ENCODE results near the gene CACNA2D1.
"Not testable (repeated sequence)": the region's sequence is repeated elsewhere in the genome, so short reads cannot be mapped to it uniquely, and the experiment has no call there.

The CACNA2D1 gene

DNA sequence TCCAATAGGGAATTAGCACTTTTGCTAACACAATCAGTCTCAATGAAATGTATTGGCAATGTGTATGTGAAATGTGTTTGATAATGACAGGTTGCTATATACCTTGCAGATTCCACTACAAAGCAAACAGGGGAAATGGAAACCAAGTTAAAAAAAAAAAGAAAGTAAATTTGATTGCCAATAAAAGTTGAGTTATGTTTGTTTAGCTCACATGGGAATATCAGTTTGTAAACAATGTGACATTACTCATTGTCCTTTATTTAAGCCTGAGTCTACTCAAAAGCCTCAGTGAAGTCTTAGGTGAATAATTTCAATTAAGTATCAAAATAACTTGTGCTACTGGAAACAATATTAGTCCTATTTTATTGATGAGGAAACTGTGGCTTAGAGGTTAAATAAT, 285.2 kb downstream of the CACNA2D1 start:
- DNase-seq = no peak

DNA sequence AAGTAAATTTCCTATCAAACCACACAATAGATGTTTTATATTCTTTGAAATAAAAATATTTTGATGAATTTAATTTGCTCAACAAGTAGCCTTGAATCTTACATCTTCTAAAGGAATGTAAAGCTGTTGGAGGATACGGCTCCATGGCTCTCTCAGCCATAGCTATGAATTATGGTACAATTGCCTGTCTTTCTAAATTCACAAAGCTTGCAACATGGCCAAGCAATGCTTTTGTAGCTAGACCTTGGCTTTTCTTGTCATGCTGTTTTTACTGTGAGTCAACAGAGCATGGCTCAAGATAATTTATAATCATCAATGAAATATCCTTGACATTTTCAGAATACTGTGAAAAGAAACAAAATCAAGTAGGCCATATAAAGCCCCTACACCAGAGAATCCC, 286.7 kb downstream of the CACNA2D1 start:
- DNase-seq = no peak

DNA sequence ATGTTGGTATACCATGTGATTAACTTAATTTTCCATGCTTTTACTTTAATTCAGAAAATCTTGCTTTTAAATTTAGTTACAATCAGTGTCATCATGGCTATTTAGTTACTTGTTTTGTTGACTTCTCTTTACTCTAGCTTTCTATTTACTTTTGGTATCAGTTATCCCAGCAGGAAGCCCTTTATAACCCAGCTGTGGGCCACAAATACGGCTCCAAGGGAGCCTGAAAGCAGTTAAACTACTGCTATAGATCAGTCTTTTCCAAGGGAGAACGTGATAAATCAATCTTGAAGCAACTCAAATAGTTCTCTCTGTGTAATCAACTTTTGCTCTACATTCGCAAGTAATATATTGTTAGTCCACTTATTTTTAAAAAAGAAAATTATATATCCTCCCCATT, 287.4 kb downstream of the CACNA2D1 start:
- no peak for DNase-seq

DNA sequence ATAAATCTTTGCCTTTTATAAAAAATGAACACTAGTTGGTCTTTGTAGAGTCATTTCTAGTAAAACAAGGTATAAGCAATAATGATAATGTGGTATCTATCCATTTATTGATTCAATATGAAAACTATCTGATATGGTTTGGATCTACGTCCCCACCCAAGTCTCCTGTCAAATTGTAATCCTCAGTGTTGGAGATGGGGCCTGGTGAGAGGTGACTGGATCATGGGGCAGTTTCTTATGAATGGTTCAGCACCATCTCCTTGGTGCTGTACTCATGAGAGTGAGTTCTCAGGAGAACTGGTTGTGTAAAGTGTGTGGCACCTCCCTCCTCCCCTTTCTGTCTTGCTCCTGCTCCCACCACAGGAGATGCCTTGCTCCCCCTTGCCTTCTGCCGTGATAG, 288.8 kb downstream of the CACNA2D1 start:
- DNase-seq = no peak

DNA sequence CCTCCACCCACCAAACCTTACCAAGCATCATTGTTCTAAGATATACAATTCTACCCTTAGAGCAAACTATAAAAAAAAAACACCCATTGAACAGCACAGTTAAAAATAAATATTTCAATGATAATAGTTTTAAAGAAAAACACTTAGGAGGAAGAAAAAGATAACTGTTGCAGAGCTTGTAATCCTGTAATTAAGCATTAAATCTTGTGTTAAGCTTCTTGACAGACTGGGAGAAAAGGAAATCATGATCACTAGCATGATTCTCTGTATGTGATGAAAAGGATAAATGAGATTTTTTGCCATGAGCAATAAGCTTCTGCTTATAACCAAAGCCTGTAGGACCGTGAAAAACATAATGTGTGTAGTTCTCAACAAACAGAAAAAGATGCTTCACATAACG, 289.8 kb downstream of the CACNA2D1 start:
- DNase-seq = no peak

DNA sequence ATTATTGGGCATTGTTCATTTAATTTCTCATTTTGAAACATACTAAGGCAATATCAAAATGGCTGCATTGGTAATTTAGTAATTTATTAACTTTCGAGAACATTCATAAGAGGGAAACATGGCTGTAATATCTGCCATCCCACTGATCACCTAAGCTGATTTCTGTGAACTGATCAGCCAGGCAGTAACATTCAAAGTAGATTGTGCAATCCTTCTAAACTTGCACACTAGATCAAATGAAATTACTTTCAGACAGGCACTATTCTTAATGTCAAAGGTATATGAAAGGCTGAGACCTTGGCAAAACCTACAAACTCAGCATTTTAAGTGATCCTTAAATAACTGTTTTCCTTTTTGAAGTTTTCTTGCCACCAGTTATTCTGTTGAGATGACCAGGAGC, 290.7 kb downstream of the CACNA2D1 start:
- DNase-seq = no peak

DNA sequence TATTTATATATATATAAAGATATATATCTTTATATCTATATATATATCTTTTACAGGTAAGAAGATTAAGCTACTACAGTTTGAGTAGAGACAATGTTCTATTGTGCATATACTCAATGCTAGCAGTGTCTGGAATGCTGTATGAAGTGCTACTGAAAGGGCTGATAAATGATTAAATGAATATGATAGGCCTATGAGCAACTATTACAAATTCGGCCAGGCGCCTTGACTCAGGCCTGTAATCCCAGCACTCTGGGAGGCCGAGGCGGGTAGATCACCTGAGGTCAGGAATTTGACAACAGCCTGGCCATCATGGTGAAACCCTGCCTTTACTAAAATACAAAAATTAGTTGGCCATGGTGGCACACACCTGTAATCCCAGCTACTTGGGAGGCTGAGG, 297.1 kb downstream of the CACNA2D1 start:
- DNase-seq = no peak

DNA sequence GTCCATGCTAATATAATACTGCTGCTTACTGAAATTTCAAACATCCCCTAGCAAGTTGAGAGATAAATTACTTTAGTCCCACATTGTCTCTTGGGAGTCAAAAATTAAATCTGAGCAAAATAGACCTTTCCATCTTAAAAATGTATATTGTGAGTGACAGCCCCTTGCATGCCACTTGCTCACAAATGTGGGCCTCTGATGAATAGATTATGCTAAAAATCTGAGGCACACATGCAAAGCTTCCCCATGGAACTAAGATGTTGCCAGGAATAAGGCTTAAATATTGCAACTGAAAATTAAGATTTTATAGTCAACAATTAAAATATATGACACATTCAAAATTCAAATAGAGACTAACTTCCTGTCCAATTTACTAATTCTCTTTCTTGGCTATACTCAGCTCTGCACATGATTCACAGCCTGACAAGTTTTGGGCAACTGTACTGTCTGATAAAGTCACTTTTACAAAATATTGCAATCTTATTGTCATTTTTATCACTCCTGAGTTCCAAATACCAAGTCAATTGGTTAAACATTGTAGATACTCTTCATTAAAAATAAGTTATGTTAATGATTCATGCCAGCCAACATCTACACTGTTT, 301.2 kb downstream of the CACNA2D1 start:
- no peak for DNase-seq

DNA sequence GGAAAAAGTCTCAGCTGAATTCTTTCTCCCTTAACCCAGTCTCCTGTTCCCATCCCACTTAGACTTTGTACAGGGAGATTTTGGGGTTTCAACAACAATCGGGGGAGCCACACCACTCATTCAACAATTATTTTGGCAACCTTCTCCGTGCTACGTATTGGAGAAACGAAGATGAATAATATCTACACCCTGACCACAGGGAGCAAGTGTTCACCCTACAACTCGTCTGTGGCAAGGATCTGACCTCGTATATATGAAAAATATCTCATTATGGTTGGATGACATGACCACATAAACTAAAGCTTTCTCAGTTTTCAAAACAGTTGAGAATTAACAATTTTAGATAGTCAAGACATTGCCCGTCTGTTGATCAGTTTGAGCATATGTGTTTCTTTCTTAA, 302.1 kb downstream of the CACNA2D1 start:
- DNase-seq = no peak

DNA sequence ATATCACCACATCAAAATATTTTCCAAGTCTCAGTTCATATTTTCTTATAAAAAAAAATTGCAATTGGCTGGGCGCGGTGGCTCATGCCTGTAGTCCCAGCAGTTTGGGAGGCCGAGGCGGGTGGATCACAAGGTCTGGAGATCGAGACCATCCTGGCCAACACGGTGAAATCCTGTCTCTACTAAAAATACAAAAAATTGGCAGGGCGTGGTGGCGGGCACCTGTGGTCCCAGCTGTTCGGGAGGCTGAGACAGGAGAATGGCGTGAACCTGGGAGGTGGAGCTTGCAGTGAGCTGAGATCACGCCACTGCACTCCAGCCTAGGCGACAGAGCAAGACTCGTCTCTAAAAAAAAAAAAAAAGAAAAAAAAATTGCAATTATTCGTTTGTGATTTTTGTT, 303.0 kb downstream of the CACNA2D1 start:
- not testable (repeated sequence) for DNase-seq

DNA sequence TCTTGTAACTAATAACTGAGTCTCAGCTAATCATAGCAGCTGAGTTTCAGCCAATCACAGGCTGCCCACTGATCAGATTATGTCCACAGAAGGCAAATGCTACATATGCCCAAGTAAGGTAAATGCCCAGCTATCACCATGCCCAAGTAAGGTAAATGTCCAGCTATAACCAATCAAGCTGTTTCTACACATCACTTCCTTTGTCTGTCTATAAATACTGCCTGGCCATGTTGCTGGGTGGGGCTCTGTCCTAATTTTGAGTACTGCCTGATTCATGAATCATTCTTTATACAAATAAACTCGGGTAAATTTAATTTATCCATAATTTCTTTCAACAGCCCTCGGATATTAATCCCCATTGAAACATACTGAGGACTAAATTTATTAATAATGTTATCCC, 312.4 kb downstream of the CACNA2D1 start:
- DNase-seq = no peak

DNA sequence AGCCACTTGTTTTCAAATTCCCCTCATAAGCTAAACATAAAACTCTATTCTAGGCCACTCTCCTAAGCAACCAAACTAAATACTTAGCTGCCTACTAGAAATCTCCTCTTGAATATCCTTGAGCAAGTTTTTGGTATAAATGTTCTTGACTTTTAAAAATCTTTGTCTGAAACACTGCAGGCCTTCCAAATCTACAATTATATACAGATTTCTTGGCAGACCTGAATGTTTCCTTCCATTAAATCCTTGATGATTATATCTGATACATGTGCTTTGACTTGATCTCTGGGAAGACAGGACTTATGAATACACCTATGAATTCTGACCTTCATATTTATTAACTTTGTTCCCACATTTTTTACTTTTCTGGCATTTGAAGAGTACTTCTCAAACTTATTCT, 314.5 kb downstream of the CACNA2D1 start:
- DNase-seq = no peak

DNA sequence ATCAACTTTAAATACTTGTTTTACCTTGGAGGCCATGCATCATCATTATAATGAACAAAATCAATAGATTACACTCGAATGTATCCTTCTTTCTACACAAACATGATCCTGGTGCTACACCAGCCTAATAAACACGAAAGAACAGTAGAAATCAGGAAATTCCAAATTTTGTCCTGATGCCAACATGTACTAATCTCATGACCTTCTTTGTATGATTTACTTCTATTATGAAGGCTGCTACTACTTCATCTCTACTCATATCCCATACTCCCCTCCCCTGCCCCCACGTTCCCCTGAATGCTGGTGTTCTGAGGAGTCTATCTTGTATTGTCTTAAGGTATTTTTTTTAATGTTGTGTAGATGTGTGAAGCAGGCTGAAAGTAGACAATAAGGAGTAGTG, 315.0 kb downstream of the CACNA2D1 start:
- no peak for DNase-seq

DNA sequence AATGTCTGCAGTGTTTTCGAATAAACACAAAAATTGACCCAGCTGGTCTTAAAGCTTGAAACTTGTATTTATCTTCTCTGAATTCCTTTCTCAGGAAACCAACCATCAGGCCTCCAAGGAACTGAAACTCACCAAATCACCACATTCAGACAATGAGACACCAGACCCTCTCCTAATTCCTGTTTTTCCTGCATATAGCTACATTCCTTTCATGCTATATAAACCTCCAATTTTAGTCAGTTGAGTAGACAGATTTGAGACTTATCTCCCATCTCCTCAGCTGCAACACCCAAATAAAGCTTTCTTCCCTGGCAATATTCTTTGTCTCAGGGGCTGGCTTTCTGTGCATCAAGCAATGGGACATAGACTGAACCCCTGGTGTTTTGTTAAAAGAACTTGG, 317.0 kb downstream of the CACNA2D1 start:
- DNase-seq = no peak

DNA sequence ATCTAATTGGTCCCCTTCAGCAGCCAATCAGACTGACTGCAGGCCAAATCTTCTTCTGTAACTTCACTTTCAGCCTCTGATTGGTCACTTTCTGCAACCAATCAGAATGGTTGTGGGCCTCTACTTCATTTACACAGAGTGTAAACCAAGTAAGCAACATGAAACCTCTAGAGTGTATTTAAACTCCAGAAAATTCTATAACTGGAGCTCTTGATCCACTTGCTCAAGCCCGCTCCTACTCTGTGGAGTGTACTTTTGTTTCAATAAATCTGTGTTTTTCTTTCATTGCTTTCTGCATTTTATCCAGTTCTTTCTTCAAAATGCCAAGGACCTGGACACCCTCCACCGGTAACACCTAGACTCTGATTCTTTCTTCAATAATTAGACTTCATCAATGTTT, 319.1 kb downstream of the CACNA2D1 start:
- DNase-seq = no peak

DNA sequence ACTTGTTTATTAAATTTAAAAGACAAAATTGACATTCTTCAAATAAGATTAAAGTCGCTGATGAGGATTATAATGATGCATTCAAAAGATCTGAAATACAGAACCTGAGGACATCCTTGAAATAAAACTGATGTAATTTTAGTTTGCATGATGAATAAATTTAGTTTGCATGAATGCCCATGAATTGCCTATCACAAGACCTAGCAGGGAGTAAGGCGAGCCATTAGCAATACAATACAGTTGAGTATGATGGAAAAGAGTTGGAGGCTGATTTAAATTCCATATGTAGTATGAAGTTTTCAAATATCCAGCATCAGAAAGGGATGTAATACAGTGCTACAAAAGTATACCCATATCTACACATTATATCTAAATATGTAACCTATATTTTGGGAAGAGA, 321.3 kb downstream of the CACNA2D1 start:
- no peak for DNase-seq

DNA sequence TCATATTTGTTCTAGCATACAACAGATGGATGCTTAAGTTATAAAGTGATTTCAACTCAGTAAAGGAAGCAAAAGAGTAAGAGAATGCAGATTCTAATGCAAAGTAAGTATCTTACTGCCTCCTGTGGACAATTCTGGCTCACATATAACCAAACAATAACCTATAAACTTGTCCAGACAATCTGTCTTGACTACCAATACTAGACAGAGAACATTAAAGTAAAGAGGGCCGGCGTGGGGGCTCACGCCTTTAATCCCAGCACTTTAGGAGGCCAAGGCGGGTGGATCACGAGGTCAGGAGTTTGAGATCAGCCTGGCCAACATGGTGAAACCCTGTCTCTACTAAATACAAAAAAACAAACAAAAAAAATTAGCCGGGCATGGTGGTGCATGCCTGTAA, 329.3 kb downstream of the CACNA2D1 start:
- DNase-seq = no peak

DNA sequence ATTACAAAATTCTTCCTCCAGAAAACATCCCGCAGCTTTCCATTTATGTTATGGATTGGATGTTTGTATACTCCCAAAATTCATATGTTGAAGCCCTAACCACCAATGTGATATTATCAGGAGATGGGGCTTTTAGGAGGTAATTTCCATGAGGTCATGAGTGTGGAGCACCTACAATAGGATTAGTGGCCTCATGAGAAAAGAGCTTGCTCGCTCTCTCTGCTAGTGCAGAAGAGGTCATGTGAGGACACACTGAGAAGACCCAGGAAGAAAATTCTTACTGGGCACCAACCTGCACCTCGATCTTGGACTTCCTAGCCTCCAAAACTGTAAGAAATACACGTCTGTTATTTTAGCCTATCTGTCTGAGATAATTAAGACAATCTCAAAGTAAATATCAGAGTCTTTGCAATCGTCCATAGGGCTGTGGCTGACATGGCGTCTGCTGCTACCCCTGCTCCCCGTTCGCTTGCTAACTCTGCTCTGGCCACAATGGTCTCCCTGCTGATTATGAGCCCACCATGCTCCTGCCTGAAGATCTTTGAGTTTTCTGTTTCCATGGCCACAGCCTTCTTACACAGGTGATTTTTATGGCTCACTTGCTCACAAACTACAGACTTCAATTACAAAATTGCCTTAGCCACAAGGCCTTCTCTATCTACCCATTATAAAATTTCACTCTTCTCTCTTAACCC, 333.3 kb downstream of the CACNA2D1 start:
- DNase-seq = no peak

DNA sequence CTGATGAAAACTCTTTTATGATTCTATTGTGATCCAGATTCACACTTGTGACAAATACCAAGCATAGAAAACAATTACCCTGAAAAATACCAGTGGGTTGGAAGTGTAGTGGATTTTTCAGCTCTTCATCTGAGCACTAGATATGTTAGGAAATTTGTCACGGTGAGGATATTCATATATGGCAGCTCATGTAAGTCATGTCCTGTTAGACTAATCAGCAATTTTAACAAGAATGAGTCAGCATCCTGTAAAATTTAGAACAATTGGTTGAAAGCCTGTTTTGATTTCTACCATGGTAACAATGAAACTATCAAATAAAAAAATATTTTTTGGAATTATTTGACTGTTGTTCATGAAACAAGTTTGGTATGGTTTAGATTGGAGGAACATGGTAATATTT, 334.3 kb downstream of the CACNA2D1 start:
- DNase-seq = no peak

DNA sequence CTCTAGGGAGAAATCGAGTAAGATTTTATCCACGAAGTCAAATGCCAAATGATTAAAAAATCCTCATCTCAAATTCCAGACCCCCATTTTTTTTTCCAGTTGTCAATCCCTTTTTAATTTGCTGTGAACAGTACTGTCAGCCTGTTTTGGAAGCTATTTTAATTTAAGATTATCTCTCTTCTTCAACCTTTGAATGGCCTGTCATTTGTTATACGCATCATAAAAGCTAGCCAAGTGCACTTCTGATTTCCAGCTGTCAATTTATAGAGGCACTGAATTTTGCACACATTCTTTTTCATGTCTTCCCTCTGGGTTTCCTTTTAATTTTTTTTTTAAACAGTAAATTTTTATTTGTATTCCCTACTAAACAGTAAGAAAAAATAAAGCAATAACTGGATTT, 337.4 kb downstream of the CACNA2D1 start:
- no peak for DNase-seq

DNA sequence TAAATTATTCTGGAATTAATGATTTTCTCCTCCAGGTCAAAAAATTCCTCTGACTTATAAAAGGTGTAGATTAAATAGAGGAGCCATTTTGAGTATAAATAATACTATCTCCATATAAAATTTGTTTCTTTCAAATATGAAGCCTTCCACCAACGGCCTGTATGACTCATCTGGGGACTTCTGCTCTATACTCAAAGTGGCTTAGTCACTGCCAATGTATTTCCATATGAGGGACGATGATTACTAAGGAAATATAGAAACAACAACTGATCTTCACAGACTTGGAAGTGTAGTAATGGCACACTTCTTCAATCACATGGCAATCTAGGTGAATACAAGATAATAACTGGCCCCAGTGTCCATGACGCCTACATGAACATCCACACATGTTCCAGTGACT, 338.1 kb downstream of the CACNA2D1 start:
- DNase-seq = no peak

DNA sequence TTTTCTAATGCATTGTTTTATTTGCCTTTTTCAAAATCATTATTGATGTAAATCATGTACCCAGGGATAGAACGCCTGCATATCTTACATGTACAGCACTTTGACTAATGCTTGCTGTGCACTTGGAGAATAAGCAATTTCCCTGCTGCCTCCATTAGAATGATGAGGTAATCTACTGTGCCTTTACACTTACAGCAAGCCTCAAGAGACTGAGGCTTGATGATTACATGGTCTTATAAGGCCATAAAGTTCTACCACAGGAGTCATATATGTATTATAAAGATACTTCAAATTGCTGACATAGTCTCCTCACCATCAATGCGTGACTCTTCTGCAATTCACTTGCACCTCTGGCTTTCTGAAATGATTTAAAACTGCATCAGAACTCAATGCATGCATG, 345.2 kb downstream of the CACNA2D1 start:
- no peak for DNase-seq

DNA sequence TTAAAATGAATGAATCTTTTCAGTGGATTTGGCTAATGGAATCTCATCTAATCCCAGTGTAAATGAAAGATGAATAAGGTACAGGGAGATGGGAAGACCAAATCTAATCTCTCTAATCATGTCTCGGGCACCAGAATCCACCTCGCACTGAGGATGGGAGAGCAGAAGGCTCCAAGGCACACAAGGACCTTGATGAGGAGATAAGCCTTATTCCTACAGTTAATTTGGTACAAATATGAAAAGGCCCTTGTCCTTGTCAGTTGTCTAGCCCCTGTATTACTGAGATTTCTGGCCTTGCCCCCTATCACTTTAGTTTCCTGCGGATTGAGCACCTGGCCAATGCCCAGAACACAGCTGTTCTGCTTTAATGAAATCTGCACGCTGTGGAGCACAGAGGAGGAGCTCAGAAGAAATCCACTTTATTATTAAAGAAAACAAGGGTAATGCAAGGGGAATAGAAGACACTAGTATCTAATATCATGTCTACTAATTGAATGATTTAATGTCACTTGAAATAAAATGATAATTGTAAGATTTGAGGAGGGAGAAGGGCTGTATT, 352.4 kb downstream of the CACNA2D1 start:
- DNase-seq = no peak

DNA sequence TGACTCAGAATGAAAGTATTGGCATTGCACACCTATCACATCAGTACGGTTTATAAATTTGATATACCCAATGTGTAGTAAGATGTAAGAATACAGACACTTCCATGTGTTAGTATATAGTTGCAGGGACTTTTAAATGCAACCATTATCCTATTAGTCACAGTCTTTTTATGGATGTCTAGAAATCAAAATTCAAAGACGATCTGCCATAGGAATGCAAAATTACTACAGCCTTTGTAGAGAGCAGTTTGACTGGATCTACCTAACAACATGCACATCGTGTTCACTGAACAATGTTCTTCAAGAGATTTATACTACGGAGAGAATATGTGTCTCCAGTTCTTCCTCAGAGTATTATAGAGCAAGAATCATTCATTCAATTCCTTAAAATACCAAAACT, 356.5 kb downstream of the CACNA2D1 start:
- DNase-seq = no peak

DNA sequence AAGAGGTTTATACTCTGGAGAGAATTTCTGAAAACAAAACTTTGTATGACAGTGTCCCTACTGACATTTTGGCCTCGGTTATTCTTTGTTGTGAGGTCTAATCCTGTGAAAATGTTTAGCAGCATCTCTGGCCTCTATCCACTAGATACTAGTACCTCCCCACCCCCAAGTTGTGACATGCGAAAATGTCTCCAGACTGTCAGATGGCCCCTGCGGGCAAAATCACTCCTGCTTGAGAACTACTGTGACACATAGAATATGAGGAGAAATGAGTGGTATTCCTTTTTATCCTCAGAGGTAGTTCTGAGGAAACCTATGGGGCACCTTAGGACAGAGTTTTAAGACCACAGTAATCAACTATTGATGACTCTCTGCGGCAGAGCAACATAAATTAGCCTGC, 358.5 kb downstream of the CACNA2D1 start:
- DNase-seq = no peak
